HG03135 (cell line): ENCODE data around the gene RBM6.

Source experiments
- ATAC-seq: cut with Tn5 transposase; IDR thresholded peaks from one replicate; pipeline ENCODE4 v1.9.1; 2021; ENCODE audit warnings: mild to moderate bottlenecking, moderate library complexity; ENCODE audit not compliant: unreplicated experiment

The RBM6 gene

DNA sequence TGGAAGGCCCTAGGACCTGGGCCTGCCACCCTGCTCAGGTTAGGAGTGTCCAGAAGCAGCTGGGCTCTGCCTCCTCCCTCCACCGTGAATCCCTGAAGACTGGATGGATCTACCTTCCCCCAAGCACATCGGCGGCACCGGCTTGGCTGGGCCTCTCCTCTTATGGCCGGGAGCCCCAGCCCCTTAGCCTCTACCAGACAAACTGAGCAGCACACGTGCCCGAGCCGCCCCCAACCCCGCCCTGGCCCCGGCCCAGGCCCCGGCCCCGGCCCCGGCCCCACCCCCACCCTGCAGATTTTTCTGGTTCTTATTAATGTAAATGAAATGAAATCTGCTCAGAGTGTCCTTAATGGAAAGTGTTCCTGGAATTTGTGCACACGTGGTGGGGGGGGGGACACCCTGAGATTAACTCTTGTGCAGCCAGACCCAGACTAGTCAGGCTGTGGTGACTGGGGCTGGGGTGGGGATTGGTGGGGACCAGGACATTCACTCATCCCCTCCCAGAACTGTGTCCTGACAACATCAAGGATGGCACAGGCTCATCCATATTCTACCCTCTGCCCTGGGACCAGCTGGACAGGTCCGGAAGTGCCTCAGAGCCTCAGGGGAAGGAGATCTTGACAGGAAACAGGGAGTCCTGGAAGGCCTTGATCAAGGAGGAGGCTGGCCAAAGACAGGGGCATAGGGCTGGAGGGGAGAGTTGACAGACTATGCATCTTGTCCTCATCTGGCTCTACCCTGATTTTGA lies 184.3 kb downstream of the RBM6 start:
- no peak for ATAC-seq

DNA sequence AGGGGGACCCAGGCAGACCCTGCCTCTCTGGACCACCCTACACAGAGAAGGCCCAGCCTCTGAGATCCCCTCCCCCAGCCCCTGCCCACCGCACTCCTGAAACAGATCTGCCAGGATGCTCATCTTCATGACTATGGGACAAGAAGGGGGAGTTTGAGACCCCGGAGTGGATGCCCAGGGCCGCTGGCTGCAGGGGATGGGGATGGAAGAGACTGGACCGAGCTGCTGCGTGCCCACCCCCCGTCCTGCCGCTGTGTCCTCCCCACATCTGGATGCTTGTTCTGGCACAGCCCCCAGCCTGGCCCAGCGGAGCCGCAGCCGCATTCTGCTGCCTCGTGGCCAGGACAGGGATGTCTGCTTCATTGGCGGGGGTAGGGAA lies 184.8 kb downstream of the RBM6 start:
- ATAC-seq, result no peak

DNA sequence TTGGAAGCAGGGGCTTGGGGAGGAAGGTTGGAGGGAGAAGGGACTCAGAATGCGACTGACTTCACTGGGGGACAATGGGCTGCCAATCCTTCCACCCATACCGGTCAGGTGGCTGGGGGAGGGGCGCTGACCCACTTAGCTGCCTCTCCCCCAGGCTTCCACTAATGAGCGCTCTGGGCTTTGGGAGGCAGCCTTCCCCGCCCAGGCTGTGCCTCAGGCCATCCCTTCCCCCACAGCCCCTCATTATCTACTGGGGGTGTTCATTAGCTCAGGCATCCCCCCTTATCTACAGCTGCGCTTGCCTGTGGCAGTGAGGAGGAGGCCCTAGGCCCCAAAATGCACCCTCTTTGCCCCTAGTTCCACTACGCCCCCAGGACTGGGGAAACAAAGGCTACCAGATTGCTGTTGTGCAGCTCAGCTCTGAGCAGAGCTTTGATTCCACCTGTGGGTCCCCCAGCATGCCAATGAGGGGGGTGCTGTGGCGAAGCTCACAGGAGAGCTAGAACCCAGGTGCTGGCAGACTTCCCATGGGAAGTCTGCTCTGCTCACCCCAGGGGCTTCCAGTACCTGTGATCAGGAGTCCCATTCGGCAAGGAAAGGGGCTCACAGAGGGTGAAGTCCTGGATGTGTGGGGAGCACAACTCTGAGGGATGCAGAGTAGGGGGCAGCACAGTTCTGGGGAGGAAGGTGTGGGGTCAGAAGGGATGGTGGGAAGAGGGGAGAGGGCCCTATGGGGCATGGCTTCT lies 185.8 kb downstream of the RBM6 start:
- no peak for ATAC-seq

DNA sequence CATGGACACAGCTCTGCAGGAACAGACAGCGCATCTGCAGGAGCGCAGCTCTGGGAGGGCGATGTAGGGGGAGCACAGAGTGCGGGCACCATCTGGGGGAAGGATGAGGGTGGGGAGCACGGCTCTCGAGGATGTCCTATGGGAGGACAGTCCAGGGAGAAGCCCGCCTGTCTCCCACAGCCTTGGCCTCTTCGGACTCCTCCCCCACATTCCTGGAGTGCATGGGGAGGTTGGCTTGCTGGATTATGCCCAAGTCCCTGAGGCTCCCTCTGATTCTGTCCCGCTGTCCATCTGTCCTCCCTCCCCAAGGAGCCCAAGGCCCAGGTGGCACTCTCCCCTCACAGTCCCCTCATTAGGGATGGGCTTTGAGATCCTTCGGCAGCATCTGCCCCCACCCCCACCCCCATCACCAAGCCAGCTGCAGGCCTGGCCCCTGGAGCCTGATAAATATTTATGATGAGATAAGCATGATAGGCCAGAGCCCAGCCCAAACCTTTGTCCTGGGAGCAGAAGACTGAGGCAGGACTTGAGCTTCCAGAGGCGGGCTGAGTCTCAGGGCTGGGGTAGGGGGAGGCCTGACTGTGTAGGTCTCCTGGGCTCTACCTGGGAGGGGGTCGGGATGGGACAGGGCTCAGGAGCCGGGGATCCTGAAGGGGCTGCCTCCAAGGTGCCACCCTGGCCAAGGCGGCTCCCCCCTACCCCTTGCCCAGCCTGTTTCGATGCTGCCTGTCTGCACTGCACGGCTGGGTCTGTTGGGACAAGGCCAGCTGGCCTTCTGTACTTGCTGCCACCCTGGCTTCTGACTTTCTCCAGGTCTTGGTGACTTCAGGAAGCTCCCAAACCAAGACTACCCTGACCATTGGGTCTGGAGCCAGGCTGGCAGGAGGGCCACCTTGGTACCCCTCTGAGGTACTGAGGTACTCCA lies 186.6 kb downstream of the RBM6 start:
- no peak for ATAC-seq
